Prostate gland (tissue), 2 donors: ENCODE data around the gene ATP7B.

Source experiments
- CTCF ChIP-seq, 4 experiments: fragments of 200-600 bp in 2 of 4; fragments of 450-650 bp in 2 of 4; sonication (generic) in 2 of 4; IDR thresholded peaks; 1 replicate in 3 of 4; 2 replicates in 1 of 4; pipeline ENCODE4 v1.5.1; 2016 to 2019; ENCODE audit warnings: antibody characterized with exemption in 4 of 4, mild to moderate bottlenecking in 2 of 4, moderate library complexity in 2 of 4
- POLR2A ChIP-seq: fragments of 450-650 bp; IDR thresholded peaks from one replicate; pipeline ENCODE4 v1.6.1; 2016; ENCODE audit warnings: antibody characterized with exemption, mild to moderate bottlenecking

GRCh38 chr13:51978796-51979556 lies 32.3 kb downstream of the ATP7B start:
- TF ChIP-seq CTCF (IDR thresholded peaks at IDR 0.05) (no peak), POLR2A (no peak)
